ENCODE data around the gene TPPP3. TPM values are rescaled to one million over a fixed set of nuclear protein-coding genes. Genes with fewer than 3 reads are reported as not detected.
A peak's percentile ranks its signal among the peaks of the same experiment; 100 is the strongest.

TPPP3 gene
- total RNA-seq, 1 experiment from 2014 or later: 0.28 TPM

GRCh38 chr16:67403976-67404555, 10.8 kb upstream of the TPPP3 start:
- BruUV-seq (replicated peaks): no TSS peak
- H3K9me3 ChIP-seq (ENCODE audit: low read depth, low read length, poor library complexity, severe bottlenecking): no peaks in the 10 kb centered on the region
- ChIA-PET POLR2A (ENCODE audit: low non-redundant PET) (no interaction called here), CTCF (no interaction called here)
- no peak overlapping the region for H3K4me3 ChIP-seq (ENCODE audit: low read depth, low read length, poor library complexity, severe bottlenecking)
- no peaks in the 10 kb centered on the region for H3K4me1 ChIP-seq (ENCODE audit: insufficient read depth, low read length, poor library complexity, severe bottlenecking)
- H3K36me3 ChIP-seq (ENCODE audit: insufficient read depth, low read length, poor library complexity, severe bottlenecking): no peaks in the 10 kb centered on the region
- H3K27me3 ChIP-seq (replicated peaks; ENCODE audit: insufficient read depth, low read depth, low read length, poor library complexity): no peaks in the 10 kb centered on the region
- no peak for DNase-seq (ENCODE audit: low spot score)
- no peak overlapping the region for H3K27ac ChIP-seq (ENCODE audit: low read depth, low read length, poor library complexity, severe bottlenecking)
- TF ChIP-seq, protein P1, sequence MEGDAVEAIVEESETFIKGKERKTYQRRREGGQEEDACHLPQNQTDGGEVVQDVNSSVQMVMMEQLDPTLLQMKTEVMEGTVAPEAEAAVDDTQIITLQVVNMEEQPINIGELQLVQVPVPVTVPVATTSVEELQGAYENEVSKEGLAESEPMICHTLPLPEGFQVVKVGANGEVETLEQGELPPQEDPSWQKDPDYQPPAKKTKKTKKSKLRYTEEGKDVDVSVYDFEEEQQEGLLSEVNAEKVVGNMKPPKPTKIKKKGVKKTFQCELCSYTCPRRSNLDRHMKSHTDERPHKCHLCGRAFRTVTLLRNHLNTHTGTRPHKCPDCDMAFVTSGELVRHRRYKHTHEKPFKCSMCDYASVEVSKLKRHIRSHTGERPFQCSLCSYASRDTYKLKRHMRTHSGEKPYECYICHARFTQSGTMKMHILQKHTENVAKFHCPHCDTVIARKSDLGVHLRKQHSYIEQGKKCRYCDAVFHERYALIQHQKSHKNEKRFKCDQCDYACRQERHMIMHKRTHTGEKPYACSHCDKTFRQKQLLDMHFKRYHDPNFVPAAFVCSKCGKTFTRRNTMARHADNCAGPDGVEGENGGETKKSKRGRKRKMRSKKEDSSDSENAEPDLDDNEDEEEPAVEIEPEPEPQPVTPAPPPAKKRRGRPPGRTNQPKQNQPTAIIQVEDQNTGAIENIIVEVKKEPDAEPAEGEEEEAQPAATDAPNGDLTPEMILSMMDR (conservative IDR thresholded peaks at IDR 0.05; ENCODE audit: low read depth, low read length): no peak
- TF ChIP-seq EZH2 (IDR thresholded peaks at IDR 0.05; ENCODE audit: borderline replicate concordance, low read depth, low read length, poor library complexity, severe bottlenecking): no peak
- intact Hi-C loops (cut with micrococcal nuclease; ENCODE audit: unreplicated experiment): no loop called here

GRCh38 chr16:67400901-67401300, 7.6 kb upstream of the TPPP3 start:
- intact Hi-C loops (cut with micrococcal nuclease; ENCODE audit: unreplicated experiment): no loop called here
- no peak for TF ChIP-seq EZH2 (IDR thresholded peaks at IDR 0.05; ENCODE audit: borderline replicate concordance, low read depth, low read length, poor library complexity, severe bottlenecking)
- TF ChIP-seq, protein P1 (conservative IDR thresholded peaks at IDR 0.05; ENCODE audit: low read depth, low read length): no peak
- BruUV-seq (replicated peaks): no TSS peak
- Histone ChIP-seq H3K27ac (ENCODE audit: low read depth, low read length, poor library complexity, severe bottlenecking) (no peak overlapping the region), H3K9me3 (ENCODE audit: low read depth, low read length, poor library complexity, severe bottlenecking) (no peaks in the 10 kb centered on the region), H3K36me3 (ENCODE audit: insufficient read depth, low read length, poor library complexity, severe bottlenecking) (no peaks in the 10 kb centered on the region), H3K4me3 (ENCODE audit: low read depth, low read length, poor library complexity, severe bottlenecking) (no peak overlapping the region), H3K27me3 (replicated peaks; ENCODE audit: insufficient read depth, low read depth, low read length, poor library complexity) (no peaks in the 10 kb centered on the region), H3K4me1 (ENCODE audit: insufficient read depth, low read length, poor library complexity, severe bottlenecking) (peaks cover 5% of the 10 kb centered on the region)
- ChIA-PET POLR2A (ENCODE audit: low non-redundant PET) (no interaction called here), CTCF (interaction anchor here (0.6 kb wide), 1 partner anchor 15 kb away, joined by 3 read pairs; no protein-coding TSS in a partner anchor)
- no peak for DNase-seq (ENCODE audit: low spot score)

DNA sequence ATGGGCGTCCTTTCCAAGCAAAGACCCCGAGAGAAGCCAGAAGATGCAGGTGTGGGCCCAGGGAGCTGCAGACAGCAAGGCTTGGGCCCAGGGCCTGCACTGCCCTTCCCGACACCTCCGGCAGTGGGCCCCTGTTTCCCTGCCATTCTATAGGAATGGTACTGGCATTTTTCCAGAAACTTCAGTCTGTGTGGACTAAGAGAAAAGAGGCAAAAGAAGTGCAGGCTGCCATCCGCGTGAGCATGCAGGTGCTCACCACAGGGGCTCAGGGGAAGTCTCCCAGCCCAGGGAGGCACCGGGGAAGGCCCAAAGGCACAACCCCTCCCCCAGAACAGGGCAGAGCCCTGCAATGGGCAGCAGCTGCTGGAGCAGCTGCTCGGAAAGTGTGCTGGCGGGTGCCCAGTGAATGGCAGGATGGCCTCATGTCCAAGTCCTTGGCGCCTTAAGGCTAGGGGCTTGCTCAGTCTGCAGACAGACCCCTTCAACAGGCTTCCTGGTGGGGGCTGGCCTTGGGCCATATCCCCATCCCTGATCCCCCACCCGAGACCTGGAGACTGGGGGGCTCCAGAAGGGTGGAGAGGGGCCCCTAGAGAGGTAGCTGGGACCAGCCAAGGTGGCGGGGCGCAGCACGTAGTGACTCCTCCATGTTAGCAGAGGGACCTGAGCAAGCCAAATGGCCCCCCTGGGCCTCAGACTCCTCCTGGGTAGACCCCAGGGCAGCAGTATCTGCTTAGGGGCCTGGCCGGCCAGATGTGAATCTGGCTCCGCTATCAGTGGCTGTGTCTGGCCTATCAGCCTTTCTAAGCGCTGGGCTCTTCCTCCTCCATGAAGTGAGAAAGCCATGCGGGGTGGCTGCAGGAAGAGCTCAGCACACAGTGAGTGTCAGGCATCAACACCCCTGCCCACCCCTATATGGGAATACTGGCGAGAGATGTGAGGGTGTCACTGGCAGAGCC, 6.7 kb upstream of the TPPP3 start:
- BruUV-seq (replicated peaks): no TSS peak
- DNase-seq (ENCODE audit: low spot score): no peak
- Histone ChIP-seq H3K36me3 (ENCODE audit: insufficient read depth, low read length, poor library complexity, severe bottlenecking) (no peaks in the 10 kb centered on the region), H3K27ac (ENCODE audit: low read depth, low read length, poor library complexity, severe bottlenecking) (no peak overlapping the region), H3K4me3 (ENCODE audit: low read depth, low read length, poor library complexity, severe bottlenecking) (no peak overlapping the region), H3K27me3 (replicated peaks; ENCODE audit: insufficient read depth, low read depth, low read length, poor library complexity) (no peaks in the 10 kb centered on the region), H3K4me1 (ENCODE audit: insufficient read depth, low read length, poor library complexity, severe bottlenecking) (peaks cover 5% of the 10 kb centered on the region), H3K9me3 (ENCODE audit: low read depth, low read length, poor library complexity, severe bottlenecking) (no peaks in the 10 kb centered on the region)
- TF ChIP-seq EZH2 (IDR thresholded peaks at IDR 0.05; ENCODE audit: borderline replicate concordance, low read depth, low read length, poor library complexity, severe bottlenecking): no peak
- TF ChIP-seq, protein P1 (conservative IDR thresholded peaks at IDR 0.05; ENCODE audit: low read depth, low read length): 0 out of 2 replicates have a peak, but pooled peaks have one; percentile 7
- intact Hi-C loops (cut with micrococcal nuclease; ENCODE audit: unreplicated experiment): loop anchor here (5.0 kb wide), 1 partner anchor 448 kb away; no protein-coding TSS in a partner anchor
- ChIA-PET POLR2A (ENCODE audit: low non-redundant PET) (no interaction called here), CTCF (interaction anchor here (0.6 to 1.7 kb wide), 9 partner anchors 9 to 416 kb away, joined by 3 to 8 read pairs (median 4); no protein-coding TSS in a partner anchor)
